A673 (cell line): ENCODE measurements around the gene BMPR1B. TPM values are rescaled to one million over a fixed set of nuclear protein-coding genes. Genes with fewer than 3 reads are reported as not detected.
"Not testable (repeated sequence)": the region's sequence is repeated elsewhere in the genome, so short reads cannot be mapped to it uniquely, and the experiment has no call there.

ENCODE experiments used
- BruUV-seq: library from RNA; stranded (reverse); fragments of 400-500 nt; replicated peaks from 2 replicates; lab custom pipeline; 2021; lab: Mats Ljungman, UMichigan
- CTCF ChIA-PET: fragments of 300-600 bp; sonication (Branson Sonifier 250); formaldehyde crosslinking; loops from one replicate; lab custom pipeline; 2022; ENCODE audit warnings: antibody characterized with exemption; lab: Charles Lee
- POLR2A ChIA-PET: fragments of 300-600 bp; sonication (Branson Sonifier 250); formaldehyde crosslinking; loops from one replicate; lab custom pipeline; 2022; ENCODE audit warnings: antibody characterized with exemption; ENCODE audit not compliant: low non-redundant PET; lab: Charles Lee
- DNase-seq: peaks from one replicate; pipeline ENCODE4 v3.0.0-alpha.2; 2015; ENCODE audit warnings: low spot score
- H3K27ac ChIP-seq: fragments of 200-600 bp; sonication (generic); 2 replicates; pipeline ENCODE4 v1.5.1; 2016; ENCODE audit warnings: mixed run types, low read depth, mild to moderate bottlenecking, mixed read lengths, antibody characterized with exemption, low read length; ENCODE audit not compliant: poor library complexity, severe bottlenecking
- H3K27me3 ChIP-seq: fragments of 200-600 bp; sonication (generic); replicated peaks from 2 replicates; pipeline ENCODE4 v1.6.1; 2017; ENCODE audit warnings: mixed run types, low read depth, mild to moderate bottlenecking, mixed read lengths, antibody characterized with exemption, low read length; ENCODE audit not compliant: insufficient read depth, poor library complexity
- H3K36me3 ChIP-seq: fragments of 200-600 bp; sonication (generic); 2 replicates; pipeline ENCODE4 v1.6.1; 2016; ENCODE audit warnings: mixed run types, mild to moderate bottlenecking, mixed read lengths, antibody characterized with exemption, low read length; ENCODE audit not compliant: insufficient read depth, poor library complexity, severe bottlenecking
- H3K4me1 ChIP-seq: fragments of 200-600 bp; sonication (generic); 2 replicates; pipeline ENCODE4 v1.6.1; 2017; ENCODE audit warnings: mixed run types, mild to moderate bottlenecking, mixed read lengths, antibody characterized with exemption, low read length; ENCODE audit not compliant: insufficient read depth, poor library complexity, severe bottlenecking
- H3K4me3 ChIP-seq: fragments of 200-600 bp; sonication (generic); 2 replicates; pipeline ENCODE4 v1.5.1; 2016; ENCODE audit warnings: low read depth, mixed run types, mild to moderate bottlenecking, mixed read lengths, low read length; ENCODE audit not compliant: poor library complexity, severe bottlenecking
- H3K9me3 ChIP-seq: fragments of 200-600 bp; sonication (generic); 2 replicates; pipeline ENCODE4 v1.6.1; 2016; ENCODE audit warnings: mixed run types, low read depth, mild to moderate bottlenecking, mixed read lengths, antibody characterized with exemption, low read length; ENCODE audit not compliant: poor library complexity, severe bottlenecking
- CTCF ChIP-seq: fragments of 300-800, 200-600 bp; sonication (generic); conservative IDR thresholded peaks from 2 replicates; pipeline ENCODE4 v1.5.1; 2017; ENCODE audit warnings: low read depth, mild to moderate bottlenecking, antibody characterized with exemption, low read length, moderate library complexity, mixed read lengths
- EZH2 ChIP-seq: fragments of 200-600 bp; sonication (generic); IDR thresholded peaks from 2 replicates; pipeline ENCODE4 v1.6.1; 2017; ENCODE audit warnings: borderline replicate concordance, low read depth, mild to moderate bottlenecking, mixed read lengths, antibody characterized with exemption, low read length; ENCODE audit not compliant: poor library complexity, severe bottlenecking
- intact Hi-C: fragments of 100-400 bp; cut with micrococcal nuclease; formaldehyde crosslinking; loops from one replicate; pipeline ENCODE4 v1.10.0; 2022; ENCODE audit not compliant: unreplicated experiment
- total RNA-seq: library from RNA; stranded (reverse); gene quantifications from 2 replicates; pipeline ENCODE4 v1.2.3, GENCODE V29; 2021

Gene BMPR1B
- total RNA-seq, 1 experiment from 2014 or later = 2.2 TPM

- BruUV-seq = no TSS peak
- Histone ChIP-seq H3K27me3 (no peaks in the 10 kb centered on the region), H3K36me3 (no peaks in the 10 kb centered on the region), H3K27ac (no peak overlapping the region), H3K4me1 (peaks cover 30% of the 10 kb centered on the region), H3K4me3 (no peak overlapping the region), H3K9me3 (no peaks in the 10 kb centered on the region)
- ChIA-PET CTCF (no interaction called here), POLR2A (no interaction called here)
- TF ChIP-seq EZH2 (no peak), CTCF (no peak)
- peak; percentile 7 for DNase-seq
- intact Hi-C loops = no loop called here
These were observed 301.2 kb downstream of the BMPR1B start for GRCh38 chr4:95058991-95059390.

GRCh38 chr4:95059663-95060062 is 301.9 kb downstream of the BMPR1B start:
- DNase-seq = peak; percentile 32
- intact Hi-C loops = no loop called here
- Histone ChIP-seq H3K36me3 (no peaks in the 10 kb centered on the region), H3K27ac (no peak overlapping the region), H3K27me3 (no peaks in the 10 kb centered on the region), H3K4me1 (peaks cover 30% of the 10 kb centered on the region), H3K9me3 (no peaks in the 10 kb centered on the region), H3K4me3 (no peak overlapping the region)
- no peak for TF ChIP-seq EZH2
- ChIA-PET POLR2A (no interaction called here), CTCF (no interaction called here)
- no TSS peak for BruUV-seq

GRCh38 chr4:95061220-95061619 is 303.5 kb downstream of the BMPR1B start:
- TF ChIP-seq EZH2 = no peak
- TF ChIP-seq CTCF = no peak
- peak; percentile 48 for DNase-seq
- no peak overlapping the region for H3K27ac ChIP-seq
- CTCF ChIA-PET = no interaction called here
- H3K4me3 ChIP-seq = no peak overlapping the region
- intact Hi-C loops = no loop called here
- no peaks in the 10 kb centered on the region for H3K36me3 ChIP-seq
- no peaks in the 10 kb centered on the region for H3K27me3 ChIP-seq
- POLR2A ChIA-PET = interaction anchor here (0.5 kb wide), 1 partner anchor 259 kb away, joined by 3 read pairs; no protein-coding TSS in a partner anchor
- no TSS peak for BruUV-seq
- H3K4me1 ChIP-seq = peaks cover 30% of the 10 kb centered on the region
- no peaks in the 10 kb centered on the region for H3K9me3 ChIP-seq

GRCh38 chr4:95061801-95062200 is 304.0 kb downstream of the BMPR1B start:
- CTCF ChIA-PET = not testable (repeated sequence)

More at GRCh38 chr4:95061801-95062200, 304.0 kb downstream of the BMPR1B start:
- Histone ChIP-seq H3K4me1 (peaks cover 24% of the 10 kb centered on the region), H3K27ac (peak overlapping the region; percentile 37)
- DNase-seq, POLR2A ChIA-PET, H3K36me3 ChIP-seq, H3K9me3 ChIP-seq, intact Hi-C loops, H3K27me3 ChIP-seq, BruUV-seq, H3K4me3 ChIP-seq: not testable (repeated sequence)
